GM12873 (cell line): Measurements from ENCODE around the gene CAPN2.

ENCODE experiments used
- CTCF ChIP-seq: IDR thresholded peaks from 2 replicates; pipeline ENCODE4 v1.5.1; 2012; ENCODE audit warnings: low read depth, mild to moderate bottlenecking, moderate library complexity, low read length, control low read depth; ENCODE audit not compliant: insufficient read depth; ENCODE audit errors: missing control alignments

Gene CAPN2

DNA sequence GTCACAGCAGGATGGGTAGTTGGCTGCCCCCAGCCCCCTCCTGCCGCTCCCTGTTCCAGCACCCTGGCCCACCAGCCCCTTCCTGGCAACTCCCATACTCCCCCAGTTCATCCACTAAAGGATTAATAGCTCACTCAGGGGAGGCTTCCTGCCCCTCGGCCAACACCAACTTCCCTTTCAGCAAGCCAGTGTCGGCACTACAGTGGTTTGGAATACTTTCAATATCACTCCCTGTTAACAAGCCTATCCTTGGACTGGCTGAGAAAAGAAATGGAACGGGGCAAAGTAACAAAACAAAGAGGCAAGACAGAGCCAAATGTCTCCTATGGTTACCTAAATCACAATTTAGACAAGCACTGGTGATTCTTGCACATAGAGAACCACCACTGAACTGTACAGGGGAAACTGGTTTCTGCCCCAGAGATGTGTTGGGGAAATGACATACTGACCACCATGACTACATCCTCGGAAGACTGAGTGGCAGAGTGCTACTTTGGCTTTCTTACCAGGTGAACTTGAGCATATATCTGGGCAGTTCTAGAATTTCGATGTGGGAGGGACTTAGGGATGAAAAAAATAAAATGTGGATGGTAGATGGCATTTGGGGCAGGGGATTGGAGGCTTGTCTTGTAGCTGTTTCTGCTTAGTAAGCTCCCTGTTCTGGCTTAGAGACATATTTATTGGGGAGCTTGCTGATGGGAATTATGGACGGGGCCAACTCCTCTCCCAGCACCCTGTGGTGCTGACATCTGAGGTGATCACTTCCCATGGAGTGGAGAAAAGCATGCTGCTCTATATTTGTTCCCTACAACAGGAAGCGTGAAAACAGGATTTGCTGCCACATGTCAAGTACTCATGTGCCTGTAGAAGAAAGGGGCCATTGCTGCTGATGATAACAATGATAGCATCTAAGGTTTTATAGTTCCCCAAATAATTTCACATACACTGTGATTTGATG lies 7.1 kb upstream of the CAPN2 start:
- TF ChIP-seq CTCF = no peak

GRCh38 chr1:223706077-223706973 lies 6.0 kb upstream of the CAPN2 start:
- TF ChIP-seq CTCF = no peak

DNA sequence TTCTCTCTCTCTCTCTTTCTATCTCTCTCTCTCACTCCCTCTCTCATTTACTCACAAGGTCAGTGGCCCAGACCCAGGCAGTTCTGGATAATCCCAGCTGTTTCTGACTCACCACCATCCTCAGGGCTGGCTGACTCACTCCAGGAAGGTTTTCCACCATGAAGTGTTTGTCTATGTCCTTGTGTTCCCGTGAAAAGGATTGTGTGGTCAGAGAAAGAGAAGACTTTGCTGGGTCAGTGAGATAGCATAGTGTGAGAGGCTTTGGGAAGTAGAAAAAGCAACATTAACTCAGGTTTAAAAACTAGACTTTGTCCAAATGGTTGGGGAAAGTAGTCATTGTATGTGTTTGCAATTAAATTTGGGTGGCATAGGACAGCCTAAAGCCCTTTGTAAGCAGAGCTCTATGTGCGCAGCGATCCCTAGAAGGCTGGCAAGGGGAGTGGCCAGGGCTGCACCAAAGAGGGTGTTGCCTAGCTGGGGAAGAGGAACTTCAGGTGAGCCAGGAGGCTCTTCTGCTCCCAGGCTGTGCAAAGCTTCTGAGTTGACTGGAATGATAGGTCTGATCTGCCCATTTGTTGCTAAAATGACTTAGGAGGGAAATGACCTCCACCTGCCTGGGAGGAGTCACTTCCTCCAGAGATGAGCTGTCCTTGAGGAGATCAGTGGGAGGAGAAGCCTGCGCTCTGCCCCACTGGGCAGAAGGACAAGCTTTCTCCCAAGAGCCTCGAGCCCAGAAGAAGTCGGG lies 4.9 kb upstream of the CAPN2 start:
- TF ChIP-seq CTCF = no peak

GRCh38 chr1:223708001-223708359 lies 4.4 kb upstream of the CAPN2 start:
- TF ChIP-seq CTCF = no peak

DNA sequence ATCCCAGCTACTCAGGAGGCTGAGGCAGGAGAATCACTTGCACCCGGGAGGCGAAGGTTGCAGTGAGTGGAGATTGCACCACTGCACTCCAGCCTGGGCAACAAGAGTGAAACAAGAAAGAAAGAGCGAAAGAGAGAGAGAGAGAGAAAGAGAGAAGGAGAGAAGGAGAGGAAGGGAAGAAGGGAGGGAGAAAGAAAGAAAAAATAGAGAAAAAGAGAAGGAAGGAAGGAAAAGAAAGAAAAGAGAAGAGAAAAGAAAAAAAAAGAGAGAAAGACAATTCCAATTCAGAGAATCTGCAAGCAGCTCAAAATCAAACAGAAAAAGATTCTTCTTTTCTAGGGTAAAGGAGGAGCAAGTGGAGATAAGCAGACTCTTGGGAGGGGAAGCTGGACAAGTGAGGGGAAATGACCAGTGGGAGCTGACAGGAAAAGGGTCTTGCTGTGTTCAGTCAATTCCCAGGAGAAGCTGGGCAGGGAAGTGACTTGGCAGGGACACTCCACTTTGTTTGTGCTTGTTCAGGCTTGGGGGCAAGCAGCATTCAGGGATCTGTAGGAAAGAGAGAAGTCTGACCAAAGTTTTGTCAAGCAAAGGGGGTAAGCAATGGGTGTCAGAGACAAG lies 3.6 kb upstream of the CAPN2 start:
- no peak for TF ChIP-seq CTCF

- TF ChIP-seq CTCF = no peak
Observed at GRCh38 chr1:223709598-223709997, 2.7 kb upstream of the CAPN2 start.
